ENCODE results near the gene DCPS.
"Not testable (repeated sequence)": the region's sequence is repeated elsewhere in the genome, so short reads cannot be mapped to it uniquely, and the experiment has no call there.

The DCPS gene

GRCh38 chr11:126385991-126386728 is 82.3 kb downstream of the DCPS start:
- DNase-seq = no peak

GRCh38 chr11:126386729-126387071 is 82.8 kb downstream of the DCPS start:
- not testable (repeated sequence) for DNase-seq

- DNase-seq = no peak
These were observed 84.0 kb downstream of the DCPS start for GRCh38 chr11:126387857-126388256.

- no peak for DNase-seq
These were observed 86.5 kb downstream of the DCPS start for GRCh38 chr11:126390272-126390867.

- no peak for DNase-seq
These were observed 87.6 kb downstream of the DCPS start for GRCh38 chr11:126391286-126391954.

- DNase-seq = no peak
These were observed 88.2 kb downstream of the DCPS start for GRCh38 chr11:126391970-126392632.

- no peak for DNase-seq
These were observed 88.8 kb downstream of the DCPS start for GRCh38 chr11:126392633-126393013.

GRCh38 chr11:126393143-126393542 is 89.3 kb downstream of the DCPS start:
- no peak for DNase-seq

GRCh38 chr11:126394036-126394435 is 90.2 kb downstream of the DCPS start:
- no peak for DNase-seq

GRCh38 chr11:126394634-126395072 is 90.8 kb downstream of the DCPS start:
- not testable (repeated sequence) for DNase-seq

Data from islet precursor cell (in vitro differentiated cells).